ENCODE data around the gene MSLN.

- TF ChIP-seq CTCF (IDR thresholded peaks at IDR 0.05) (no peak), POLR2A (IDR thresholded peaks at IDR 0.05) (no peak)
Measured at GRCh38 chr16:711084-711483, 49.5 kb upstream of the MSLN start.
